ENCODE data around the gene MIDN. TPM values are rescaled to one million over a fixed set of nuclear protein-coding genes. Genes with fewer than 3 reads are reported as not detected.

Gene MIDN
- polyA plus RNA-seq, 2 of the 4 experiments (the other 2 are of a cell fraction), result 9.1 to 31.4 TPM

GRCh38 chr19:1229056-1229923, 19.1 kb upstream of the MIDN start (continued):
- TF ChIP-seq MAFK (IDR thresholded peaks at IDR 0.05; ENCODE audit: partially characterized antibody) (no peak), HOXB5 (CRISPR knock-in tag; IDR thresholded peaks at IDR 0.05) (no peak)

GRCh38 chr19:1229924-1230782, 18.2 kb upstream of the MIDN start:
- DNase-seq (ENCODE audit: low read depth in 1 of 2, low spot score in 1 of 2) (no peak), FAIRE-seq (no peak), ATAC-seq (no peak)
- ChIA-PET CTCF (interaction anchor here (0.7 to 1.7 kb wide), 3 partner anchors 11 to 55 kb away, joined by 3 to 6 read pairs (median 5); no protein-coding TSS in a partner anchor), POLR2A (interaction anchor here (0.7 kb wide), 1 partner anchor 14 kb away, joined by 3 read pairs; no protein-coding TSS in a partner anchor)
- TF ChIP-seq MAX (IDR thresholded peaks at IDR 0.05) (no peak), FOSB (CRISPR knock-in tag; IDR thresholded peaks at IDR 0.05) (no peak), NPAS2 (CRISPR knock-in tag; IDR thresholded peaks at IDR 0.05; ENCODE audit: borderline replicate concordance) (no peak), FOXS1 (CRISPR knock-in tag; IDR thresholded peaks at IDR 0.05) (no peak), TFCP2L1 (CRISPR knock-in tag; IDR thresholded peaks at IDR 0.05) (no peak)
- H3K9me3 ChIP-seq, result no peaks in the 10 kb centered on the region
- H3K27ac ChIP-seq, result no peak overlapping the region
- 77% methylated on average over 9 of the region's 61 CpGs for WGBS (ENCODE audit: missing lambda C conversion rate)
- no peak overlapping the region for H3K4me2 ChIP-seq
- no peak overlapping the region for H3K4me3 ChIP-seq
- H3K4me1 ChIP-seq, result peaks cover 17% of the 10 kb centered on the region; the same call in 2 of the 3 replicates

- Histone ChIP-seq H3K4me2 (no peak overlapping the region), H3K9me3 (no peaks in the 10 kb centered on the region), H3K4me3 (no peak overlapping the region), H3K27ac (no peak overlapping the region), H3K4me1 (peaks cover 19% of the 10 kb centered on the region; the same call in 2 of the 3 replicates)
- no peak for TF ChIP-seq MYC (IDR thresholded peaks at IDR 0.05; ENCODE audit: borderline replicate concordance, low read length)
- TF ChIP-seq HES2 (IDR thresholded peaks at IDR 0.05), result no peak
- no peak for TF ChIP-seq CHD2 (IDR thresholded peaks at IDR 0.05; ENCODE audit: low read length, partially characterized antibody)
- no peak for TF ChIP-seq ATOH8 (CRISPR knock-in tag; IDR thresholded peaks at IDR 0.05; ENCODE audit: low read depth)
- TF ChIP-seq FOSB (CRISPR knock-in tag; IDR thresholded peaks at IDR 0.05), result no peak
- no peak for TF ChIP-seq TFCP2L1 (CRISPR knock-in tag; IDR thresholded peaks at IDR 0.05)
- TF ChIP-seq MAX (IDR thresholded peaks at IDR 0.05), result no peak
- TF ChIP-seq ZC3H11A (IDR thresholded peaks at IDR 0.05), result no peak
- TF ChIP-seq CBX2 (IDR thresholded peaks at IDR 0.05; ENCODE audit: borderline replicate concordance, low read depth), result no peak
- TF ChIP-seq SMC3 (IDR thresholded peaks at IDR 0.05), result no peak
- TF ChIP-seq NPAS2 (CRISPR knock-in tag; IDR thresholded peaks at IDR 0.05; ENCODE audit: borderline replicate concordance), result no peak
- no peak for TF ChIP-seq RNF2 (IDR thresholded peaks at IDR 0.05; ENCODE audit: borderline replicate concordance, low read depth)
- no peak for TF ChIP-seq KDM1A (IDR thresholded peaks at IDR 0.05; ENCODE audit: low read depth)
- TF ChIP-seq HMGXB4 (CRISPR knock-in tag; IDR thresholded peaks at IDR 0.05; ENCODE audit: borderline replicate concordance), result no peak
- TF ChIP-seq RFX5 (IDR thresholded peaks at IDR 0.05), result no peak
- TF ChIP-seq FOSL2 (IDR thresholded peaks at IDR 0.05), result no peak
- no peak for TF ChIP-seq FOSL2 (CRISPR knock-in tag; IDR thresholded peaks at IDR 0.05)
- 90% methylated on average over 22 of the region's 38 CpGs for WGBS (ENCODE audit: missing lambda C conversion rate)
- ChIA-PET POLR2A (interaction anchor here (0.7 kb wide), 1 partner anchor 15 kb away, joined by 3 read pairs; no protein-coding TSS in a partner anchor), CTCF (interaction anchor here (0.7 to 1.1 kb wide), 2 partner anchors 10 to 54 kb away, joined by 3 to 6 read pairs; no protein-coding TSS in a partner anchor)
- DNase-seq (ENCODE audit: low read depth in 1 of 2, low spot score in 1 of 2), result no peak
- ATAC-seq, result peak in 1 of 2 experiments; percentile 44; a peak in 3 of 6 replicates
- no peak for FAIRE-seq
Observed at GRCh38 chr19:1230783-1231489, 17.4 kb upstream of the MIDN start.

Data from A549 (cell line).